A549 treated with GW870086 at 1 μM for 4 hours (cell line): Measurements from ENCODE around the gene NUTM2B. TPM values are rescaled to one million over a fixed set of nuclear protein-coding genes. Genes with fewer than 3 reads are reported as not detected.

ENCODE experiments used
- total RNA-seq: library from RNA; stranded (reverse); fragments of 200-300 nt; extraction: Qiagen RNA extraction; gene quantifications from 5 replicates; pipeline ENCODE4 v1.2.3, GENCODE V29; 2022; ENCODE audit warnings: low read depth

NUTM2B gene, protein sequence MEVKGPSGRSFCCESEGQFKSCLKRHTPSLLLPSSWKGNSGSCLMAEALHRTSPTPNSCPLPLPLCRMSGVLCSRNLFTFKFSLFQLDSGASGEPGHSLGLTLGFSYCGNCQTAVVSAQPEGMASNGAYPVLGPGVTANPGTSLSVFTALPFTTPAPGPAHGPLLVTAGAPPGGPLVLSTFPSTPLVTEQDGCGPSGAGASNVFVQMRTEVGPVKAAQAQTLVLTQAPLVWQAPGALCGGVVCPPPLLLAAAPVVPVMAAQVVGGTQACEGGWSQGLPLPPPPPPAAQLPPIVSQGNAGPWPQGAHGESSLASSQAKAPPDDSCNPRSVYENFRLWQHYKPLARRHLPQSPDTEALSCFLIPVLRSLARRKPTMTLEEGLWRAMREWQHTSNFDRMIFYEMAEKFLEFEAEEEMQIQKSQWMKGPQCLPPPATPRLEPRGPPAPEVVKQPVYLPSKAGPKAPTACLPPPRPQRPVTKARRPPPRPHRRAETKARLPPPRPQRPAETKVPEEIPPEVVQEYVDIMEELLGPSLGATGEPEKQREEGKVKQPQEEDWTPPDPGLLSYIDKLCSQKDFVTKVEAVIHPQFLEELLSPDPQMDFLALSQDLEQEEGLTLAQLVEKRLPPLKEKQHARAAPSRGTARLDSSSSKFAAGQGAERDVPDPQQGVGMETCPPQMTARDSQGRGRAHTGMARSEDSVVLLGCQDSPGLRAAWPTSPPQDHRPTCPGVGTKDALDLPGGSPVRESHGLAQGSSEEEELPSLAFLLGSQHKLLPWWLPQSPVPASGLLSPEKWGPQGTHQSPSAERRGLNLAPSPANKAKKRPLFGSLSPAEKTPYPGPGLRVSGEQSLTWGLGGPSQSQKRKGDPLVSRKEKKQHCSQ
- total RNA-seq = 0.16 to 0.69 TPM (median 0.34 TPM) in 5 replicates

DNA sequence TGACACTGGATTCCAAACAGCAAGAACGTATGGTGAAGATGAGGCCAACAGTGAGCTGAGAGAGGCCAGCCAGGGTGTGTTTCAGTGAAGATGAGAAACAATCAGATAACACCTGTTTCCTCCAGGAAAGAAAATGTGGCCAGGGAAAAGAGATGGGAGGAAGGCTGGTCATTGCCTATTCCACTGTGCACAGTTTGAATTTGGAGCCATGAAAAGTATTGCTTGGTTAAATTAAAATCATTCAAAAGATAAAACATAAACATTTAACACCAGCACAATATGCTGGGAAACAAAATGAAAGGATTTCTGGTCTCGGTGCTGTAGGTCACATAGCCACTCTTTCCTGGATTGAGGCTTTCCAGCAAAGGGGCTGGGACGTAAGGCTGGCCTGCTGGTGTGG, at the start of gene NUTM2B:
Gene NUTM2B (plus strand): TSS at position 301 of the 400 bp plus-strand sequence. CDS start 383 bp downstream, outside the sequence.

Other genes starting within 250 kb of the NUTM2B start
- gene EIF5AL1, start 190.7 kb upstream of the NUTM2B start, total RNA-seq = 1.8 to 3.7 TPM (median 2.0 TPM) in 5 replicates
- not detected in 5 replicates for gene SFTPA2, start 142.8 kb upstream of the NUTM2B start, total RNA-seq
- not detected in 5 replicates for gene SFTPA1, start 92.3 kb upstream of the NUTM2B start, total RNA-seq
- 0.23 to 0.87 TPM (median 0.43 TPM) in 5 replicates for gene NUTM2E, start 123.5 kb downstream of the NUTM2B start, total RNA-seq
- 0.09 to 0.26 TPM (median 0.22 TPM) in 4 of 5 replicates, not detected in the other for gene SFTPD, start 245.9 kb downstream of the NUTM2B start, total RNA-seq